IPS-11a (cell line): Measurements from ENCODE around the gene SMAD3.
"Not testable (repeated sequence)": the region's sequence is repeated elsewhere in the genome, so short reads cannot be mapped to it uniquely, and the experiment has no call there.

Experiments
- H3K4me3 ChIP-seq: one replicate; pipeline ENCODE4 v1.5.1; 2013; ENCODE audit warnings: low read depth, low read length, control low read depth

SMAD3 gene

DNA sequence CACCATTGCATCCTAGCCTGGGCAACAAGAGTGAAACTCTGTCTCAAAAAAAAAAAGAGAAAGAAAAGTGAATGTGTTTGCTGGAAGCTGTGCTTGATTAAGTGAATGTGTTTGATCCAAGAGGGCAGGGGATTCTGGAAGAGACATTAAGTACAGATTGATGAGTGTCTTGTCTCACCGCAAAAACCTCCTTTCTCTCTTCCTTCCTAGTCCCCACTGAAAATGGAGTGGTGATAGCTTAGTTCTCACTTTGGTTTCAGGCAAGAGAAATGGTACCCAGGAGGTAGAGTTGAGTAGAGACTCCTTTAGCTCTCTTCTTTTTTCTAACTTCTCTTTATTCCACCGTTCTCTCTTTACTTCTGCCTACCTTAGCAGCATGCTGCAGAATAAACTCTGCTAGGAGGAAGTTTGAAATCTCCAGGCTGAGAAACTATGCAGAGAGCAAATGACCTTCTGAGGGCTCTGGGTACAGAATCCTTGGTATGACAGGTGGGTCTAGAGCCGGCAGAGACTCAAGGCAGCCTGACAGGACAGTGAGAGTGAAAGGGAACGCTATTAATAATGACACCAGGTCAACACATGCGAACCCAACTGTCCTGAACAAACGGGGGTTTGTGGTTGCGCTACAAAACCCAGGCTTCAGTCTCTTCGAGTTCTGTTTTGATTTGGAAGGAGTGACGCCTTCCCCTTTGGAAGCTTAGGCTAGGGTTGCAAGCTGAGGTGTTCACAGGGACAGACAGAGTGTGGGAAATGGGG is 74.9 kb downstream of the SMAD3 start:
- no peak overlapping the region for H3K4me3 ChIP-seq

DNA sequence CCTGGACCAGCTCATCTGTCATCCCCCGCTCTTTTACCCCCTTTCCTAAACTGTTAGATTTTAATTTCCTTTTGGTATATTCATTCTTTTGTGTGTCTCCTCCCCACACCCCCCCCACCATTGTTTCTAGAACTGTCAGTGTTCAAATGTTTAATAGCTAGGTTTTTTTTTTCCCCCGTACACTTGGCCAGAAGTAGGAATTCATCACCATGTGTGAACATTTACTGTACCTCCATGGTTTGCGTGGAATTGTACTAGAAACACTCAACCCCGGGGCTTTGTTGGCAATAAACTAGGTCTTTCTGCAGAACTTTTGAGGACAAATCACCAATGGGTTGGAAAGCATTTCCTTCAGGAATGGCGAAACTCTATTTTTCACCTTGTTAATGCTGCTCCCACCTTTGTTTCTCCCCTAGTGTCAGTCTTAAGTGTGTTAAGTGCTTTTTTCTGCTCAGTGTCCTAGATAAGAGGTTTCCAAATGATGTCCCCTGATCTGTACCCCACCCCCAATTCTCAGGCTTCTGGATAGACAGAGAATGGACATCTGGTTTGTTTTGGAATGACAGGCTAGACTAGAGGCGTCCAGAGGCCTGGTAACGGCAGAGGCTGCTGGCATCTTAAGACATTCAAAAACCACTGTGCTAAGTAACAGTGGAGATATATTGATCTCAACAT is 76.8 kb downstream of the SMAD3 start:
- H3K4me3 ChIP-seq, result no peak overlapping the region

DNA sequence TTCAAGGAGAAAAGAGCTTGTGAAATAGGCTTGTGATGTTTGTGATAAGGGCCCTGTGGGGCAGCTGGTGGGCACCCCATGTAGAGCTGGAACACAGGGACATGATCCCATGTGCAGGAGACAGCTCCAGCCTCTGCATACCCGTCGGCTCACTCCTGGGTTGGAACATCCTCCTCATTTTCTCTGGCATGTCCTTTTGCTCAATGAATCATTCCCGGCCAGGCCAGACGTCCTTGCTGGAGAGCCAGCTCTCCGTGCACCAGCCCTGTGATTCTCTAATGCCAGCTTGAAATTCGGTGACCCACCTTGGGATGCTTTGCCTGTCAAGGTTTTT is 77.3 kb downstream of the SMAD3 start:
- H3K4me3 ChIP-seq, result no peak overlapping the region

DNA sequence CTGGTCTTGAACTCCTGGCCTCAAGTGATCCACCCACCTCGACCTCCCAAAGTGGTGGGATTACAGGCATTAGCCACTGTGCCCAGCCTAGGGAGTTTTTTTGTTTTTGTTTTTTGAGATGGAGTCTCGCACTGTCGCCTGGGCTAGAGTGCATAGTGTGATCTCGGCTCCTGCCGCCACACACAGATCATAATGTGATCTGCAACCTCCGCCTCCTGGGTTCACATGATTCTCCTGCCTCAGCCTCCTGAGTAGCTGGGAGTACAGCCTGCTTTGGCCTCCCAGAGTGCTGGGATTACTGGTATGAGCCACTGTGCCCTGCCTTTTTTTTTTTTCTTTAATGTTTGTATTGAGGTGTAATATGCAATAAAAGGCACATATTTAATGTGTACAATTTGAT is 78.2 kb downstream of the SMAD3 start:
- H3K4me3 ChIP-seq, result no peak overlapping the region

DNA sequence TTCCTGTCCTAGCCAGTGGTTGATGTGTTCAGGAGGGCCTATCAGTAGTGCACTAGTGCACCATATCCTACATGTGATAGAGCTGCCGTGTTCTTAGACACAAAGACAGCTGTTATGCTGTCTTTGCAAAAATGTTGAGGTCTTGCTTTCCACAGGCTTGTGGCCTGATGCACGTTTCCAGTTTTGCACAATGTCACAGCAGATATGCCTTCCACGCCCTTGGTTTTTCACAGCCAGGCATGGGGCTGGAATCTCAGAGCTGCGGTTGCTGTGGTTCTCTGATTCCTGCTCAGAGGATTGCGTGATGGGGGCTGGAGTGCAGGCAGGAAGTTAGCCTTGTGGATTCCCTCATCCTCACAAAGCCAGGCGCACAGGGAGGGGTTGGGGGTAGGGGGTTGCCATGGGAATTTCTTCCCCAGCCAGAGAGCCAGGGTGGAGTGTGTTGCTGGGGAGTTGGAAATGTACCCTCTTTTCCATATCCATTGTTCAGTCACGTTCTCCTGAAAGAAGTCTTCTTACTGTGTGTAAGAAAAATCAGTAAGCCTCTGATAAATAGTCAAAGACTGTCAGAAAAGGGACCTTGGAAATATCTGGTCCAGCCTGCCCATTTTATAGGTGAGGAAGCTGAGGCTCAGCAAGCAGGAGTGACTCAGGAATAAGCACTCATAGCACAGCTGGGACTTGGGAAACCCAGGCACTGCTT is 79.4 kb downstream of the SMAD3 start:
- H3K4me3 ChIP-seq, result no peak overlapping the region

DNA sequence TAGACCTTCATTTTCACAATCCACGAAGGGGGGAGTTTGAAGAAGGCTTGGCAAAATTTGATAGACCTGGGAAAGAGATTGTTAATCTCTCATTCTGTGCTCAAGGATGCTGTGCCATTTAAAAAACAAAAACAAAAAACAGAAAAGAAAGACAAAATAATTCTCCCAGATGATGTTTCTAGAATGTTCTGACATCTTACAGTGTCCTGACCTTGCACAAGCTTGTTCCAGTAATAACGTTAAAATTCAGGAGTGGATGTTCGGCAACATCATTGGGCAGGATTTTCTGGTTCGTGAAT is 79.9 kb downstream of the SMAD3 start:
- no peak overlapping the region for H3K4me3 ChIP-seq

DNA sequence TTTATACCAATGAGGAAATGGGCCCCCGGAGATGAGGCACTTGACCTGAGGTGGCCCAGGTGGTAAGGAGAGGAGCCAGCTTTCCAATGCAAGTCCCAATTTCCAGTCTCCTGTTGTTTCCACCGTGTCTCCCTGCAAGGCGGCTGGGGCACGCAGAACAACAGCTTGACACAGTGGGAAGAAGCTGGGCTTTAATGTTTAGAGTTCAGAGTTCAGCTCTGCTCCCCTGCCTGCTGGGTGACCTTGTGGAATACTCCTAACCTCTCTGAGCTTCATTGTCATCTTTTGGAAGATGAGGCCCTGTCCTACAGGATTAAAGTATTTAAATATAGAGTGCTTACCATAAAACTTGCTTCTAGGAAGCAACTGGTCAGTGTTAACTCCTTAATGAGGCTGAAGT is 80.3 kb downstream of the SMAD3 start:
- H3K4me3 ChIP-seq, result no peak overlapping the region

DNA sequence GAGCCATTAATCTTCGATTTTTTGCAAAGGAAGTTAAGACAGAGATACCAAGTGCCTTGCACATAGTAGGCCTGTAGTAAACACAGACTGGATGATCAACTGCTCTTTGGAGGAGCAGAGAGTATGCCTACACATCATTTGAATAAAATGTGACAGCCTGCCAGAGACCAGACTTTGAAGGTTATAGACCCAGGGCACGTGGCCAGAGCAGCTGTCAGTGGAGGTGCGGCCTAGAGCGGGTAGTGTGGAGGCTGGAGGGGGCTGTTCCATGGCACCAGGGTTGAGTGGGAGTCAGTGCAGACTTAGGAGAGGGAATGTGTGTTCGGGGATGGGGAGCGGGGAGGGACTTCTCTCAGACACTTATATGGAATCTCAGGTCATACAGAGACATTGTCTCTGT is 80.8 kb downstream of the SMAD3 start:
- no peak overlapping the region for H3K4me3 ChIP-seq

DNA sequence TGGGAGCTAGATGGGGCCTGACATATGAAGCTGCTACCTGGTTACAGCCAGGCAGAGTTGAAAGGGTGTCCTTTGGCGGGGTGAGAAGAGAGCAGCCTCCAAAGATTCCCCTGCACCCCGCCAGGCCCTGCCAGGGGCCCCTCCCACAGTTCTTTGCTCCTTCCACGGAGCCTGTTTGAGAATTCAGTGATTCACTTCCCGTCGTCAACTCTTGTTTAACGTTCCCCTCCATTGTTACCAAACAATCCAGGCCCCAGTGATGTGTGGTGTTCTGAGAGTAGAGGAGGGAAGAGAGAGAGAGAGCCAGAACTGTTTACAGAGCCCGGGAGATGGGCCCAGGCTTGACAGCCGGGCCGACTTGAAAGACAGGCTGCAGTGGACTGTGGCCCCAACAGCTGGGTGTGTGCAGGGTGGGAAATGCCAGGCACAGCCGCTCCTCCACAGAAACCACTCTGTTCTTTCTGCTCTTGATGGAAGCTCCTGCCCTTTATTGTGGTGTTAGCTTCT is 81.5 kb downstream of the SMAD3 start:
- no peak overlapping the region for H3K4me3 ChIP-seq

DNA sequence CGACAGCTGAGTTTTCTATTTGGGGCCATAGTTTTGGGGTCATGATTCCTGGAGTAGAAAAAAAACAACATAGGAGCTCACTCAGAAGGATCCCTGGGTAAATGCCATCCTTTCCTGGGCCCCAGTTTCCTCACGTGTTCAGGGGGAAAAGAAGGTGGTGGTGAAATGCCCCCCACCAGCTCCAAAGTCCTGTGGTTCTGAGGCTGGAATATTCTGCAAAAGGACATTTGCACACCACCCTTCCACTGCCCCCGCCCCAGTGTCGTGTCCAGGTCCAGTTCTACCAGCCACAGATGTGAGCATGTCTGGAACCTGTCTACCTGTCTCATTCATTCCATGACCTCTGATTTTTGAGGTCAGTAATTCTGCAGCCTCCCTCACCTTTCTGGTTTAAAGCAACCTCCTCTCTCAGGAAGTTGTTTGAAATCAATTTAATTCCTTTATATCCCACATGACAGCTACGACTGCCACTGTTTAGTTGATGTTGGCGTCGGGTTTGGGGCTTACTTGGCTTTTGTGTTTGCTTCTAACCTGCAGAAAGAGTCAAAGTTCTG is 82.1 kb downstream of the SMAD3 start:
- H3K4me3 ChIP-seq, result no peak overlapping the region

DNA sequence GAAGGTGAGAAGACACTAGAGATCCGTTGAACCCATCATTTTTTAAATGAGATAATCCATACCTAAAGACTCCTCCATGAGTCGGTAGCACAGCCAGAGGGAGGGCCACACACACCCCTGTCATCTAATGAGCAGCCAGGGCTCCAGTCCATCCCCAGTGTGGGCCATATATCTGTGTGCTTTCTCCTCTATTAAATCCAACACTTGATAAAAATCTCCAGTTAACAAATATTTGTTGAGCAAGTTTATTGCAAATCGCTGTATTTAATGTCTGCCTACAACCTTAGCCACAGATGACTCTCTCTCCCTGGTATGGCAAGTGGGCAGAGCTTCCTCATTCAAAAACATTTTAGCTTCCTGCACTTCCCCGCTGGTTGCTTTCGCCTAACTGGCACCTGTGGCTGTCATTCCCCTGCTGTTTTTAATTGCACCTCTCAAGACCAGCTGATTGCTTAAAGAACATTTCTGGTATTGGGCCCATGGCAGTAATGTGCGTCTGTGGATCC is 82.8 kb downstream of the SMAD3 start:
- H3K4me3 ChIP-seq, result no peak overlapping the region

DNA sequence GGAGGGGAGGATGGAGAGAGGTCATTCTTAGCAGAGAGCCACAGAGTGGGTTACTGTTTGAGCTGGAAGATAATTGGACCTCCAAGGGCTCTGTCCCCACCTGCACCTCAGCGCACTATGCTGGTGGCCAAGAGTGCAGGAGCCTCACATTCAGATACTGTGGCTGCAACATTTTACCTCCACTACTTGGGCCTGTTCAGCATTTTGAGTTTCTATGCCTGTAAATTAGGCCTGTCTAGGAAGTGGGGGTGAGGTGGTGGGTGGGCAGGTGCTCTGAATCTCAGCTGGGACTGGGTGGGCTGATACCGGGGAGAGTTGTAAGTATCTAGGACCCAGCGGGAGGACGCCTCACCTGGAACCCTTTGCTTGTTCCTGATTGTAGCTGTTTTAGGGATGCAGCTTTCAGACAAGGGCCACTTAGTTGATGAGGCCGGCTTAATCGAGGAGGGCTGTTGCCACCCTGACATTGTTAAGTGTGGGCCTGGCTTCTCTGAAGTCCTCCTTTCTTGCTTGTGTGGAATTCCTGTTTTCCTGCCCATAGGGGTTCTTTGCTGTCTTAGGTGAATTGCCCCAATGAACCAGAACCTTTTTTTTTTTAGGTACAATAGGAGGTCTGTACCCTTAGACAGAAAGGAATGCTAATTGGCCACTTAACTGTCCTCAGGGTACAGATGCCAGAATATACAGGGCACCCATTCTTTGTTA is 83.8 kb downstream of the SMAD3 start:
- no peak overlapping the region for H3K4me3 ChIP-seq

DNA sequence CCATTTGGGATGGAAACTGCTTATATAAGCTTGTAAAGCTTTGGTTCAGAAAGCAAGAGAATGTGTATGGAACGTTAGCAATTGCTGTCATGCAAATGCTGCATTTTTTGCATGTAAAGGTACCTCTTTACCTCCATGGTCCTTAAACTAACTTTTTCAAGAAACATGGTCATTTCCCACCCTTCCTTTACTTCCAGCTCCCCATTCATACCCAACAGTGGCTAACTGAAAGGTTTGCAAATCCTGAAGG is 84.3 kb downstream of the SMAD3 start:
- no peak overlapping the region for H3K4me3 ChIP-seq

DNA sequence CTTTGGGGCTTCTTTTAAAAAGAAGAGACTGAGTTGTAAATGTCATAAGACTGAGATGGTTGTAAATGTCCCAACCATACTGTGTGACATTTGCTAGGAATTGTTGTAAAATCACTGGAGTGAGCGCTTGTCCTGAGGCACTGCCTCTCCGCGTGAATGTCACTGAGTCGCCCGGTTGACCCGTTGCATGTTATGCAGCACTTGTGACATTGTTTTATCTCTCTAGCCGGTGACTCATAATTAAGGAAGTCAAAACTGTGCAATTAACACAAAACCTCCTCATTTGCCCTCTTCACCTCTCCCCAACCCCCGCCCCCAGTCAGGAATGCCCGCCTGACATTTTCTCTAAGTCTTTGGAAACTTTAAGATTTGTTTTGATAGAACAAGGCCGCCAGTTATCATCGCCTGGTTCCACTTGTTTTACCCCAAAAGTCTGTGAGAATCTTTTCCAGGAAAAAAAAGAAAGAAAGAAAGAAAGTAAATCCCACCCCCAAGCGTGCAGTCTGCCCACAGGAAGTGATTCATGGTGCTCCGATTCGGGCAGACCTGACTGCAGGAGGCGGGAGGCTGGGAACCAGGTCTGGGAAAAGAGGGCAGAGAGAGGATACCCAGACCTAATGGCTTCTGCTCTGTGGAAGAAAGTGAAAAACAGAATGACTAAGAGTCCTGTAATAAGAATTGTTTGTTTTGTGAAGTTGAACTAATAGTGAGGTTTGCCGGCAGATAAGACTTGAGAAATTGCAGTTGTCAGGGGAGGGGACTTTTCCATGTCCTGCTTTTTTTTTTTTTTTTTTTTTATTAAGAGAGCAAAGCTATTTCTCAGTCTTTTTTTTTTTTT is 84.8 kb downstream of the SMAD3 start:
- H3K4me3 ChIP-seq, result no peak overlapping the region

DNA sequence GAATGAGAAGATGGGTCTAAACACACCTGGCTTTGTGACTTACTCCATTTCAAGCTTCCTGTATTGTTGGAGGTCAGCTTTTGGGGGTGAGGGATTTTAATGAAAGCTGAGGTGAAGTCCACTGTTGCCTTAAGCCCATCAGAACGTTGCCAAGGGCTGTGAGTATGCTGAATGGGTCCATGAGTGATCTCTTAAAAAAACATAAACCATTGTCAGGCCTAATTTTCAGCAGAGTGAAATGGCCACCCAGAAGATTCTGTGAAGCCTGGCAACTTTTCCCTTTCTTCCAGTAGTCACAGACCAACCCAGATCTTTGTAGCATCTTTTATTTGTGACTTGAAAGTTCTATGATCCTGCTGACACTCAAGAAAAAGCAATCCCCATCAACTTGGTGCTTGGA is 87.0 kb downstream of the SMAD3 start:
- no peak overlapping the region for H3K4me3 ChIP-seq

DNA sequence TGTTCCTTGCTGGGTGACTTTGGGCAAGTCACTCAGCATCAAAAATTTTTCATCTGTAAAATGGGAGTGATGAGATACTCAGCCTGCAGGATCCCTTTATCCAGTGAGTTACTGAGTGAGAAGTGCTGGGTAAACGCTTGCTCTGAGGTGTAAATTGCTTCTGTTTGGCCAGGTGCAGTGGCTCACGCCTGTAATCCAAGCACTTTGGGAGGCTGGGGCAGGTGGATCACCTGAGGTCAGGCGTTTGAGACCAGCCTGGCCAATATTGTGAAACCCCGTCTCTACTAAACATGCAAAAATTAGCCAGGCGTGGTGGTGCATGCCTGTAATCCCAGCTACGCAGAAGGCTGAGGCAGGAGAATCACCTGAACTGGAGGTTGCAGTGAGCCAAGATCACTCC is 87.6 kb downstream of the SMAD3 start:
- not testable (repeated sequence) for H3K4me3 ChIP-seq

DNA sequence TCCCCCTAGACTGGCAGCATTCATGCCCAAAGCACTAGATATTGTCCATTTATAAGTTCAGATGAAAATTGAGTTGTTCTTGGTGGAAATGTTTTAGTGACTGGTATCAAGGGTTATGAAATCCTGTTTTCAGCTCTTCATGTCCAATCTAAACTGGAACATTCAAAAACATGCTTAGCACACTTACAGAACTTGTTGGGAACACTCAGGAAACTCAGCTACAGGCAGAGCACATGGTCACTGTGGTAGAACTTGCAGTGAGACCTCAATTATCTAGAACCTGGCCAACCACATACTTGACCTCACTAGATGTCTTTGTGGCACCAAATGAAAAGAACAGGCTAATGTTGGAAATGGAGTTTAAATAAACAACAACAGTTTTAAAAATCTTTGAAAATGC is 88.8 kb downstream of the SMAD3 start:
- H3K4me3 ChIP-seq, result no peak overlapping the region

DNA sequence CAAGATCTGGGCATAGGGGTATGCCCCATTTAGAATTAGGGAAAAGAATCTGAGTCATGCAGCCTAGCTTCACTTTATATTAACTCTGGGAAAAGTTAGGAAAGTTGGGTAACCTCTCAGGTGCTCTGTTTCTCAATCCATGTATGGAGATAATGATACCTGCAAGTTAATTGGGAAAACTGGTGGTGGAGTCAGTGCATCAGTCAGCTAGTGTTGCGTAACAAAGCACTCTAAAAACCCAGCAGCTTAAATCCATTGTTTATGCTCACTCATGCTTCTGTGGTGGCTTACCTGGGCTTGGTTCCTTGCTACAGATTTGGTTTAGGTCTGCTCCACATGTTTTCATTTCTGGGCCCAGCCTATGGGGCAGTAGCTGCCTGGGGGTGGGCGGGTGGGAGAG is 91.0 kb downstream of the SMAD3 start:
- no peak overlapping the region for H3K4me3 ChIP-seq

DNA sequence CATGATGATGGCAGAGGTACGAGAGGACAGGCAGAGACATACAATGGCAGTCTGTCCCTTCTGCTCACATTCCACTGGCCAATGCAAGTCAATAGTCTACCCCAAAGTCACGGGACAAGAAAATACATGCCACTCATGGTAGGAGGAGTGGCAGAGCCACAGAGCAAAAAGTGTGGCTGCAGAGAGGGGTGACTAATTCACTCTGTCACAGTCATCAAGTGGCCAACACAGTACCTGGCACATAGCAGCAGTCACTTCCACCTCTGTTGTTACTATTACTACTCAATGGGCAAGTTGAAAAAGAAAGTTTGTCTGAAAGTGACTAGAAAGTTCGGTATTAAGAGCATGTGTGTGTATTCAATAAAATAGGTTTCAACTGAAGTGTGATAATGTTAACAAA is 91.4 kb downstream of the SMAD3 start:
- no peak overlapping the region for H3K4me3 ChIP-seq

DNA sequence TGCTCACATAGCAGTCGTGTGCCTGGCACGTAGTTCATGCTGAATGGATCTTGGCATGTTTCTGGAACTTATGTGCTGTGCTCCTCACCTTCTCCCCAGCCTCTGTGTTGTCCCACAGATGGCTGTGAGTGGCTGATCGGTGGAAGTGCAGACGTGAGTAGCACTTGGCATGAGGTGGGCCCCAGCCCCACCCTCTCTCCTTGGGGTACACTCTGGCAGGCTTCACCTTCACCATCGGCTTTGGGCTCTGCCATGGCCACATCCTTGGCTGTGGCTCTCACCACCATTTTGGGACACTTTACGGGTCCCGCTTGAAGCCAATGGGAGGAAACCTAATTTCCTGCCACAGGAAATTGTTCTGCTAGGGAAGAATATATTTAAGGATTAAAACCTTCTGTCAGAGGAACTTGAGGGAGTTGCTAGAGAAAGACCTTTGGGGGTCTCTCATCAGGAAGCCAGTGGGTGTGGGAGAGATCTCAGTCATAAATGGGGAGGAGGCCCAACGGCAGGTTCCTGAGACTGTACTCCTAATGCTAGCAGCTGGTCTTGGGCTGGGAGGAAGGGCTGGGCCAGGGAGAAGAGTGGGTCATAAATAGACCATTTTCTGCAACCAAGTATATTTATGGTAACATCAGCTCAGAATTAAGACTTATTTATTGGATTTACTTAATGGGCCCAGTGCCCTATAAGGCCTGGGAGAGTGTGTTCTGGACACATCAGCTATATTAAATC is 92.3 kb downstream of the SMAD3 start:
- H3K4me3 ChIP-seq, result no peak overlapping the region
